Body of pancreas (tissue), 4 donors: Measurements from ENCODE around the gene IGSF8. TPM values are rescaled to one million over a fixed set of nuclear protein-coding genes. Genes with fewer than 3 reads are reported as not detected.

Experiments used
- ATAC-seq: fragments of 150-250 bp; one replicate; pipeline ENCODE4 v1.9.1; 2016
- DNase-seq, 4 donors: peaks; one replicate each; pipeline ENCODE4 v3.0.0-alpha.2; 2019
- H3K27ac ChIP-seq, 4 donors: fragments of 200-600 bp; sonication (generic); 1 replicate in 3 of 4; 2 replicates in 1 of 4; pipeline versions ENCODE4 v1.5.1 to v1.6.1; 2016 to 2019; ENCODE audit warnings: mild to moderate bottlenecking in 1 of 4, mixed read lengths in 1 of 4, moderate library complexity in 1 of 4
- H3K27me3 ChIP-seq, 2 donors: fragments of 200-600 bp; sonication (generic); one replicate each; pipeline ENCODE4 v1.6.0; 2016; ENCODE audit warnings: mild to moderate bottlenecking in 1 of 2
- H3K36me3 ChIP-seq, 2 donors: fragments of 200-600 bp; sonication (generic); replicated peaks in 1 of 2; 2 replicates each; pipeline ENCODE4 v1.5.1; 2016; ENCODE audit warnings: low read depth in 2 of 2; ENCODE audit not compliant: insufficient read depth in 1 of 2
- H3K4me1 ChIP-seq: fragments of 200-600 bp; sonication (generic); one replicate; pipeline ENCODE4 v1.6.0; 2016
- H3K4me3 ChIP-seq, 2 donors: fragments of 200-600 bp; sonication (generic); 1 replicate in 1 of 2; 2 replicates in 1 of 2; pipeline ENCODE4 v1.5.1; 2016 to 2019
- H3K9me3 ChIP-seq, 3 donors: fragments of 200-600 bp; sonication (generic); 1 replicate in 2 of 3; 2 replicates in 1 of 3; pipeline ENCODE4 v1.5.1; 2016
- CTCF ChIP-seq, 7 experiments: fragments of 450-650 bp in 4 of 7; fragments of 200-600 bp in 3 of 7; sonication (generic) in 3 of 7; IDR thresholded peaks; one replicate each; pipeline ENCODE4 v1.5.1; 2016 to 2019; ENCODE audit warnings: antibody characterized with exemption in 7 of 7
- POLR2A ChIP-seq, 3 donors: fragments of 450-650 bp; IDR thresholded peaks; one replicate each; pipeline ENCODE4 v1.6.1; 2016; ENCODE audit warnings: antibody characterized with exemption in 3 of 3, mild to moderate bottlenecking in 2 of 3
- WGBS, 2 donors: methylation state at CpG; one replicate each; pipeline ENCODE4 v1.1.5; 2017; 5-methylcytosine and 5-hydroxymethylcytosine counted together
- intact Hi-C: fragments of 100-400 bp; cut with DNase I; formaldehyde crosslinking; loops from one replicate; pipeline ENCODE4 v1.15.1; 2023
- total RNA-seq, 2 donors: library from RNA; depleted of rRNA; stranded (reverse); fragments of >200 nt; gene quantifications; one replicate each; pipeline ENCODE4 v1.1.0, GENCODE V29; 2016

Gene IGSF8
- total RNA-seq, 2 donors from 2014 or later, result 18.4 to 46.8 TPM

- Histone ChIP-seq H3K4me3 (no peak overlapping the region), H3K27ac (no peak overlapping the region), H3K36me3 (no peaks in the 10 kb centered on the region), H3K27me3 (no peaks in the 10 kb centered on the region), H3K4me1 (peaks cover 8% of the 10 kb centered on the region), H3K9me3 (no peaks in the 10 kb centered on the region)
- WGBS, 2 donors, result 73 to 76% methylated on average over 17 to 19 of the region's 22 CpGs
- intact Hi-C loops, result no loop called here
- DNase-seq (no peak), ATAC-seq (no peak)
- TF ChIP-seq POLR2A (IDR thresholded peaks at IDR 0.05) (no peak), CTCF (IDR thresholded peaks at IDR 0.05) (no peak)
Measured at GRCh38 chr1:160136121-160136925, 37.9 kb upstream of the IGSF8 start.

GRCh38 chr1:160134791-160135572 is 36.6 kb upstream of the IGSF8 start:
- H3K4me3 ChIP-seq, result no peak overlapping the region
- TF ChIP-seq CTCF (IDR thresholded peaks at IDR 0.05), result no peak
- TF ChIP-seq POLR2A (IDR thresholded peaks at IDR 0.05), result no peak
- 75 to 85% methylated on average over 11 to 20 of the region's 20 CpGs for WGBS, 2 donors
- H3K36me3 ChIP-seq, result no peaks in the 10 kb centered on the region
- H3K9me3 ChIP-seq, result no peaks in the 10 kb centered on the region
- H3K4me1 ChIP-seq, result peaks cover 8% of the 10 kb centered on the region
- DNase-seq, result no peak
- no peak for ATAC-seq
- intact Hi-C loops, result no loop called here
- H3K27me3 ChIP-seq, result no peaks in the 10 kb centered on the region
- H3K27ac ChIP-seq, result no peak overlapping the region

GRCh38 chr1:160133990-160134770 is 35.8 kb upstream of the IGSF8 start:
- 72 to 77% methylated on average over 9 of the region's 9 CpGs for WGBS, 2 donors
- H3K36me3 ChIP-seq, result no peaks in the 10 kb centered on the region
- intact Hi-C loops, result no loop called here
- DNase-seq, result no peak
- H3K27ac ChIP-seq, result no peak overlapping the region
- TF ChIP-seq CTCF (IDR thresholded peaks at IDR 0.05) (no peak), POLR2A (IDR thresholded peaks at IDR 0.05) (no peak)
- H3K27me3 ChIP-seq, result no peaks in the 10 kb centered on the region
- H3K9me3 ChIP-seq, result no peaks in the 10 kb centered on the region
- no peak overlapping the region for H3K4me3 ChIP-seq
- peaks cover 8% of the 10 kb centered on the region for H3K4me1 ChIP-seq
- ATAC-seq, result no peak

- WGBS, 2 donors, result 64 to 70% methylated on average over 8 of the region's 8 CpGs
- peak in 3 of 4 donors; percentile 24 to 47 (median 43) for DNase-seq
- no peaks in the 10 kb centered on the region for H3K36me3 ChIP-seq
Measured at GRCh38 chr1:160131803-160132565, 33.6 kb upstream of the IGSF8 start.

More at GRCh38 chr1:160131803-160132565, 33.6 kb upstream of the IGSF8 start:
- no peak for TF ChIP-seq CTCF (IDR thresholded peaks at IDR 0.05)
- no peak for TF ChIP-seq POLR2A (IDR thresholded peaks at IDR 0.05)
- intact Hi-C loops, result no loop called here
- H3K27ac ChIP-seq, result no peak overlapping the region
- no peaks in the 10 kb centered on the region for H3K9me3 ChIP-seq
- no peaks in the 10 kb centered on the region for H3K27me3 ChIP-seq
- peak; percentile 58 for ATAC-seq
- H3K4me1 ChIP-seq, result peaks cover 8% of the 10 kb centered on the region
- H3K4me3 ChIP-seq, result no peak overlapping the region
